BE2C (cell line): Measurements from ENCODE around the gene ZBTB7B.
"Not testable (repeated sequence)": the region's sequence is repeated elsewhere in the genome, so short reads cannot be mapped to it uniquely, and the experiment has no call there.

Source experiments
- DNase-seq: peaks from one replicate; pipeline ENCODE4 v3.0.0-alpha.2; 2020
- H3K27me3 ChIP-seq: fragments of 250-450 bp; sonication (Bioruptor Pico); 2 replicates; pipeline ENCODE4 v1.5.1; 2020; ENCODE audit warnings: mild to moderate bottlenecking
- H3K36me3 ChIP-seq: fragments of 250-450 bp; sonication (Bioruptor Pico); 2 replicates; pipeline ENCODE4 v1.5.1; 2020; ENCODE audit warnings: mild to moderate bottlenecking
- H3K4me1 ChIP-seq: fragments of 250-450 bp; sonication (Bioruptor Pico); 2 replicates; pipeline ENCODE4 v1.5.1; 2020
- H3K4me3 ChIP-seq: 2 replicates; pipeline ENCODE4 v1.5.1; 2011; ENCODE audit warnings: low read depth, low read length
- H3K9me3 ChIP-seq: fragments of 250-450 bp; sonication (Bioruptor Pico); 2 replicates; pipeline ENCODE4 v1.5.1; 2020
- TF ChIP-seq, protein P1 (sequence below): IDR thresholded peaks from 2 replicates; pipeline ENCODE4 v1.5.1; 2012; ENCODE audit warnings: mild to moderate bottlenecking, low read depth, low read length

Gene ZBTB7B

DNA sequence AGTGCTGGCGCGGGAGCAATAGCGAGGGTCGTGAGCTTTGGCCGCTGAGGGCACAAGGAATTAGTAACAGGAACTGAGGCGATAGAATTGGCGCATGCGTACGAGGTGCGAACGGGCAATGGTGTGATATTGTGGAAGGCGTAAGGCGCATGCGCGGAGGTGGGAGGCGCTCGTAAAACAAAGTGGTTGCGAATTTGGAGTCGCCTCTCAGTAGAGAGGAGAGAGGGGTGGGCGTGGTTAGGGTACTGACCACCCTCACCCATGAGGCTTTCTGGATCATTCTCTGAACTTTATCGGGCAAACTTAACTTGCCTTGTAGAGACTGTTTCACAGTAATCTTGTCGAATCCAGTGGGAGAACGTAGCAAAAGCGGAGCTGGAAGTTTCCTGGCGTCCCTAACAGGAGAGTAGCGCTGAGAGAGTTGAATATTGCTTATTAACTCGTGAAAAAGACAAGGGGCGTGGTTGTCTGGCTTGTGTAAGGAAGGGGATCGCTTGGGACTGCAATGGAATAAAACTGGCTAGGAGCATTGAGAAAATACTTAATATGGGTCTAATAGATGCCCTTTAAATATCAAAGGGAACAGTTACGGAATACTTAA lies 27.7 kb upstream of the ZBTB7B start:
- Histone ChIP-seq H3K9me3 (no peaks in the 10 kb centered on the region), H3K4me1 (peaks cover 26% of the 10 kb centered on the region), H3K27me3 (no peaks in the 10 kb centered on the region), H3K4me3 (peak overlapping the region; percentile 85), H3K36me3 (peaks cover 9% of the 10 kb centered on the region)
- TF ChIP-seq, protein P1, sequence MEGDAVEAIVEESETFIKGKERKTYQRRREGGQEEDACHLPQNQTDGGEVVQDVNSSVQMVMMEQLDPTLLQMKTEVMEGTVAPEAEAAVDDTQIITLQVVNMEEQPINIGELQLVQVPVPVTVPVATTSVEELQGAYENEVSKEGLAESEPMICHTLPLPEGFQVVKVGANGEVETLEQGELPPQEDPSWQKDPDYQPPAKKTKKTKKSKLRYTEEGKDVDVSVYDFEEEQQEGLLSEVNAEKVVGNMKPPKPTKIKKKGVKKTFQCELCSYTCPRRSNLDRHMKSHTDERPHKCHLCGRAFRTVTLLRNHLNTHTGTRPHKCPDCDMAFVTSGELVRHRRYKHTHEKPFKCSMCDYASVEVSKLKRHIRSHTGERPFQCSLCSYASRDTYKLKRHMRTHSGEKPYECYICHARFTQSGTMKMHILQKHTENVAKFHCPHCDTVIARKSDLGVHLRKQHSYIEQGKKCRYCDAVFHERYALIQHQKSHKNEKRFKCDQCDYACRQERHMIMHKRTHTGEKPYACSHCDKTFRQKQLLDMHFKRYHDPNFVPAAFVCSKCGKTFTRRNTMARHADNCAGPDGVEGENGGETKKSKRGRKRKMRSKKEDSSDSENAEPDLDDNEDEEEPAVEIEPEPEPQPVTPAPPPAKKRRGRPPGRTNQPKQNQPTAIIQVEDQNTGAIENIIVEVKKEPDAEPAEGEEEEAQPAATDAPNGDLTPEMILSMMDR: no peak
- peak; percentile 94 for DNase-seq

DNA sequence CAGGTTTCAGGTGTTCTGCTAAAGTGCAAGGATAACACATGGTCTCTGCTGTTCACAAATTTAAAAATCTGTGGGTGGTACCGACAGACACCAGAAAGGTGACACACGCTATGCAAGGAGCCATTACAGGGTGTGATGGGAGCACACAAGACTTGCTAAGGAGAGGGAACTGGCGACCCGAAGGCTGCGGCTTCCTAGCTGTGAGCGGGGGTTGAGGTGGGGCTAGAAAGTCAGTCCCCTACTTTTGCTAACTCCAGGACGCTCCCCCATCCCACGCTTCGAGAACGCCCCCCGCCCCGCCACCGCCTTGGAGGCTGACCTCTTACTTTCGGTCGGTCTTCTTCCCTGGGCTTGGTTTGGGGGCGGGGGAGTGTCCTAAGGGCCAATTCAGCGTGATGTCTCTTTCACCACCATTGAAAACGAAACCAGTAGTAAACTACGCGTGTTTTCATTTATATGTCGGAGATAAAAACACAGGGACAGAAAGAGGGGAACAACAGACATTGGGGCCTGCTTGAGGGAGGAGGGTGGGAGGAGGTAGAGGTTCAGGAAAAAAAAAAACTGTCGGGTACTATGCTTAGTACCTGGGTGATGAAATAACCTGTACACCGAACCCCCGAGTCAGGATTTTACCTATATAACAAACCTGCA lies 27.1 kb upstream of the ZBTB7B start:
- Histone ChIP-seq H3K9me3 (no peaks in the 10 kb centered on the region), H3K36me3 (peaks cover 14% of the 10 kb centered on the region), H3K4me3 (peak overlapping the region; percentile 85), H3K27me3 (no peaks in the 10 kb centered on the region), H3K4me1 (peaks cover 26% of the 10 kb centered on the region)
- DNase-seq: no peak
- TF ChIP-seq, protein P1: no peak

DNA sequence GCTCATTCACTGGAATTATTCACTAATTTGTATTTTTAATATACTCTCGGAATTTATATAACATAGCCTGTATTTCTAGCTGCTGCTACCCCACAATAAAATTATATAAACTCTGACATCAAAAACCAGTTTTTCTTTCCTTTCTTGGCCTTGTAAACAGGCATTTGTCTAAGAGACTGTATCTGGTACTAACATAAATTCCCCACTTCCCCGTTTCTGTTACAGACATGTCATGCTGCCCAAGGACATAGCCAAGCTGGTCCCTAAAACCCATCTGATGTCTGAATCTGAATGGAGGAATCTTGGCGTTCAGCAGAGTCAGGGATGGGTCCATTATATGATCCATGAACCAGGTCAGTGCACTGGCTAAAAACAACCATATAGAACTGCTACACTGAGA lies 24.8 kb upstream of the ZBTB7B start:
- DNase-seq, H3K9me3 ChIP-seq, H3K27me3 ChIP-seq: not testable (repeated sequence)
- H3K4me1 ChIP-seq: peaks cover 22% of the 10 kb centered on the region
- peak overlapping the region; percentile 15 for H3K4me3 ChIP-seq
- H3K36me3 ChIP-seq: peaks cover 14% of the 10 kb centered on the region

DNA sequence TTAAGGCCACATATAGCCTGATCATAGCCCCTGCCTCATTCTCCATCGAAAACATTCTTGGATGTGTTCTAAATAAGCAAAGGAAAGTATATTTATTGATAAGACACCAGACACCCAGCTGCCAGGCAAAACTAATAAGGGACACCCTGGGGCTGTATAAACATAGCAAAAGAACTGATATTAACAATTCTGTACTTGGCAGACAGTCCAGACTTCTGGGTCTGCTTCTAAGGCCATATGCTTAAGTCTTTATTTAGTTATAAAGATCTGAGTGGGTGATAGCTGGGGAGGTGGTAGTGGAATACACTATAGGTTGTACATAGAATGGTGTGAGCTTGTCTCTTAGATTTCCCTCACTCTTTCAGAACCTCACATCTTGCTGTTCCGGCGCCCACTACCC lies 24.2 kb upstream of the ZBTB7B start:
- DNase-seq: peak; percentile 62
- Histone ChIP-seq H3K4me3 (peak overlapping the region; percentile 15; the same call in 1 of the 2 replicates), H3K27me3 (no peaks in the 10 kb centered on the region), H3K4me1 (peaks cover 22% of the 10 kb centered on the region), H3K9me3 (no peaks in the 10 kb centered on the region), H3K36me3 (peaks cover 14% of the 10 kb centered on the region)
- TF ChIP-seq, protein P1: no peak

DNA sequence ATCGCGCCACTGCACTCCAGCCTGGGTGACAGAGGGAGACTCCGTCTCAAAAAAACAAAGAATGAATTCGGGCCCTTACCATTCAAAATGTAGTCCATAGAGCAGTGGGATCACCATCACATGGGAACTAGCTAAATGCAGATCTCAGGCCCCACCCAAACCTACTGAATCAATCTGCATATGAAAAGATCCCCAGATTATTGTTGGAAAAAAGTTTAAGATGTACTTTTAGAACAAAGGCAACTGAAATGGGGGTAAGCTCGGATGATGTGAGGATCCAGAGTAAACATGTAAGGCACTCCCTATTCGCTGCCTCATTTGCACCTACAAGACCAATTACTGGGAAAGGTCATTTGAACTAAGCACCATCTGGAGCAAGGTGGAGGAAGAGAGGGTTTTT lies 20.3 kb upstream of the ZBTB7B start:
- TF ChIP-seq, protein P1: no peak
- Histone ChIP-seq H3K36me3 (peaks cover 28% of the 10 kb centered on the region), H3K27me3 (no peaks in the 10 kb centered on the region), H3K4me3 (peak overlapping the region; percentile 74), H3K4me1 (peaks cover 18% of the 10 kb centered on the region), H3K9me3 (no peaks in the 10 kb centered on the region)
- no peak for DNase-seq

DNA sequence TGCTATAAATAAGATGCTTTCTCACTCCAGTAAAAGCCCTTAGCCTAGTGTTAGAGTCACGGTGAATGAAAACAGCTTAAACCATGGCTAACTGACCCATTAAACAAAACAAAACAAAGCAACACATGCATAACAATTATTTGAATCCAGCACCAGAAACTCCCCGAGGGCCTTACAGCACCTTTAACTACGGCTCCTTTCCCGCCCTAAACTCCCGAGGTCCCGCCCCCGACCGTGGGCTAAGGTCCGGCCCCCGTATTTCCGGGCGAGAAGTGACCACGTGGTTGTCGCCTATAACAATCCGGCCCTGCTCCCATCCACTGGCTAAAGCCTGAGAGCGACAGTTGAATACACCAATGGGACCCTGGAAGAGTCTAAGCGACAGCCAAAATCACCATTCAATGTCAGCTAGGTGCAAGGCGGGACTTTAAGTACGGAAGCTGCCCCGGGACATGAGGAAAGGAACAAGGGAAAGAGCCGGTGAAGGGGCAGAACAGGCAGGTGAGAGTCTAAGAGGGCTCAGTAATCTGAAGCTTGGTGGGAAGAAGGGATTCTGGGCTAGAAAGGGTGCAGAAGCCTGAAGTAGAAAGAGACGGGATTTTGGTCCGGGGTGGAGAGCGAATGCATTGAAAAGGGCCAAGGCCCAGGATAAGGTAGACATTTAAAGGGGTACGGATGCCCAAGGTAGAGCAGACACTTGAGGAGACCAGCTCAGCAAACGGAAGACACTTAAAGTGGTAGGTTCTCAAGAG lies 19.5 kb upstream of the ZBTB7B start, which contains the start of gene FLAD1:
Gene FLAD1, plus strand, starts transcription at position 448 of the 752 bp plus-strand sequence. CDS start 351 bp downstream, outside the sequence.
- Histone ChIP-seq H3K36me3 (peaks cover 35% of the 10 kb centered on the region), H3K4me1 (peaks cover 11% of the 10 kb centered on the region), H3K27me3 (no peaks in the 10 kb centered on the region), H3K4me3 (peak within 1 kb of the TSS; percentile 74), H3K9me3 (no peaks in the 10 kb centered on the region)
- TF ChIP-seq, protein P1: no peak
- peak; percentile 98 for DNase-seq
